NCI-H2029 treated with DMSO at 0.1 percent for 48 hours (cell line): ENCODE measurements around the gene HDAC8.

ENCODE experiments used
- DNase-seq: peaks from one replicate; lab custom pipeline; 2025; lab: John Stamatoyannopoulos, UW

Gene HDAC8

DNA sequence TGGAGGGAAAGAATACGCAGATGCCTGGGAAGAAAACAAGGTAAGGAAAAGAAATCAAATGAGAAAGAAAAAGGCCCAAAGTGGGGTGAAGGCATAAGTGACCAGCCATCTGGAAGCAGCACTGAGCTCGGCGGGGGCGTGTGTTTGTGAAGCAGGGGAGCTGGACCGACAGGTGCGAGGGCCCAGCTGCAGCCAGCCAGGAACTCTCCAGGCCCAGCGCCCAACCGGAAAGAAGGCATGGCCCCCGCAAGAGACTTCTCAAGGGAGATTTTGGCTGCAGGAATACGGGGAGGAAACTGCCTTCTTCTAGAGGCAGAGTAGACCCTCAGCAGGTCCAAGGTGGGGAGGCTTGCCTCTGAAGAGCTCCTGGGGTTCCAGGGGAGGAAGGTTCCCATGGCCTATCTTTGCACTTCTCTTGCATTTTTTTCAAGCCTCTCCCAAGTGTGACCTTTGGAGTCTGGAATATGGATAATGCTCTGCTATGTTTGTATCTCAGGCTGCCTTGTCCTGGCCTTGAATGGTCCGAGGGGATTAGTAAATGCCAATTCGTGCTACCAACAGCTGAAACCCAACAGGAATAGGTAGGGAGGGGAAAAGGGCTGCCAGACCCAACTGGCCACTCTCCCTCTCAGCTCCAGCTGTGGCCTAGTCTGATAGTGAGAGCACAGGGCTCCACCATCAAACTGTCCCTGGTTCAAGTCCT is 256.1 kb downstream of the HDAC8 start:
- DNase-seq, result no peak

DNA sequence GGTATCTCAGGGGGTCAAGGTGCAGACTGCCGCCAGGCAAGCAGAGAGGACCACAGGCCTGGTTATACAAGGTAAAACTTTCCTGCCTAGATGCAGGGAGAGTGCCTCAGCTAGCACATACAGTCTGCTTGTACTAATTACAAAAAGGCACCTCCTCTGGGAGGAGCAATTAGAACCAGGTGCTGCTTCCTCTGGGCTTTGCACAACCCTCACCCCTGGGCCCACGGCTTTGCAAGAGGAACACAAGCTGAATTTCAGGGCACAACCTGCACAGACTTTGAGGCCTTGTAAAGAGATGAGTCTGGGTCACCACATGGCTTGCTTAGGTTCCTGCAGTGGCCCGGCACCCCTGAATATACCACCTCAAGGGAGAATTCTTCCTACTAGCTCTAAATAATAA is 257.8 kb downstream of the HDAC8 start:
- no peak for DNase-seq

DNA sequence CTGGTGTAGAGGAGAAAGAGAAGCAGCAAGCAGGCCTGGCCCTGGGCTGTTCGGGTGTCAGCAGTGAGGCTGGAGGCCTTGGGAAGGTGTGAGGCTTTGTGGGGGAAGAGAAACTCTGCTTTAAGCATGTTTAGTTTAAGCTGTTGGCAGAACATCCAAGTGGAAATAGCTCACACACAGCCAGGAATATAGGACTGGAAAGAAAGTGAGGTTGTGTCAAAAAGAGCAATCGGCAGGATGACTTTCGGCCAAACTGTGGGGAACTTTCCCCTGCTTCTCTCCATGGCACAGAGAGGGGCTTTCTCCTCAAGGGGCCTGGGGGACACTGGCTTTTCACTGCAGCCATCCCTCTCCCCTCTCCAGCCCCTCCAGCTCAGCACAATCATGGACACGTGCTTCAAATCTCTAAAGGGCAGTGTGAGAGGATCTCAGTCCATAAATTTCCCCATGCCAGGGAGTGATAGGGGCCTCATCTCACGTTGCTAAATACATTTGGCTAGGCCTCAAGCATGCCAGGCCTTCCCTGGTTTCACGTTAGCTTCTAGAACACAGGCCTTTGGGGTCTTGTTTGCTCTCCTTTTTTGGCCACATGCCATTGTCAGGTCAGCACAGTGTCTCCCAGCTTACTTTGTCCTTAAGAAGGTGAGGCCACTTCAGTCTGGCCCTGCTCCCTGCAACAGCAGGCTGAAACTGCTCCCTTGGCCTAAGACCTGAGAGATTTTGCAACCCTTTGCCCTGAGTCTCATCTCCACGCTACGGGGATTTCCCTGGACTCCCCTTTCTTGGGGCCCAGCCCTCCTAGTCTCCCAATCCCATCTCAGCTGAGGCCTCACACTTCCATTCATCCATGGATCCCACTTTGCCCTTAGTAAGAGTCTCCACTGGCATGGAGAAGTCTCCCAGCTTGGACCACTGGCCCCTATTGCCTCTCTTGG is 258.7 kb downstream of the HDAC8 start:
- DNase-seq, result no peak

DNA sequence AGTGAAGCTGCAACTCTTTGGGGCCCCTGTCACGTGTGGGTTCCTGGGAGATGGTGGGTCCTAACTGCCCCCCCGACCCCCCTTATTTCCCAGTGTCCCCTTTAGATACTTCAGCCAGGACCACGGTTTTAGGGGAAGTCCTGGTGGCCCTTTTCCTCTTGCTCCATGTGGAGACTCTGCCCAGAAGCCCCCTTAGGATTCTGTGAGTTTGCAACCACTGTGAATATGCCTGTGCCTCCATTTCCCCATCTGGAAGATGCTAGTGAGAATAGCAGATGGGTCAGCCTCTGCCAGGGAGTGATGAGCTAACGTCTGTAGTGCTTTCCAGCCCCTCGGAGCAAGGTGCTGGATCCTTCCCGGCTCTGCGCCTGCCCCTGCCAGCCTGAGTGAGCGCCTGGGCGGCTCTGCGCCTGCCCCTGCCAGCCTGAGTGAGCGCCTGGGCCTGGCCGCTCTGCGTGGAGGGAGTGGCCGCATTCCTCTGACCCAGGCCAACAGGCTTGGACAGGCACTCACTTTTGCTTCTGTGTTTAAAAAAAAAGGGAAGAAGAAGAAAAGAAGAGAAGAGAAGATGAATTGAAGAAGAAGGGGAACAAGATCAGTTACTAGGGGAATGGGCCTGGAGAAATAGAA is 260.2 kb downstream of the HDAC8 start:
- DNase-seq, result no peak

DNA sequence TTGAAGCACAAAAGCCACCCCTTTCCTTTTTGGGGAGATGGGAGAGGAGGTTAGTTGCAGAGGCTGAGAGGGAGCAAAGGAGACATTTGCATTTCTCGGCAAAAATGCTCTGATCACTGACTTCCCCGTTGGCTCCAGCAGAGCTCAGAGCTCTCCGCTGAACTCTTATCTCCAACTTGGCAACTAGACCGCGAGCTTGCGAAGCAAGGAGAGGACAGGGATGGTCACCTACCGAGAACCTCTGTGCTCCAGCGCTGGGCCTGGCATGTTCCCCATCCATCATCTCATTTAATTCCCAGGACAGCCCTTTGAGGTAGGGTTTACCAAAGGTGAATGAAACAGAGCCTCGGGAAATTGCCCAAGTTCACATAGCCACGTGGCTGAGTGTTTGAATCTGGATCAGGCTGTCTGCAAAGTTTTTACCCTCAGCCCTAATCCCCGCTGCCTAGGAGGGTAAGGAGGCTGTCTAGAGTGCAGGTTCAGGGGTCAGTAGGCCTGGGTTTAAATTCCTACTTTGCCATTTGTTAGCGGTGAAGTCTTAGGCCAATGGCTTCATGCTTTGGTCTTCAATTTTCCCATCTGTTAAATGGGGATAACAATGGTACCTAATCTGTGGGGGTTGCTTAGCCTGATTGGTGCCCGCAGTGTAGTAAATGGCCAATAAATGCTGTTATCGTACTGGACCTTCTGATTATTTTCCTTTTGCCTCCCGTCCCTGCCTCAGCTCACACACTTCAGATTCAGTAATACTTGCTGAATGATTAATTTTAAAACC is 263.2 kb downstream of the HDAC8 start:
- no peak for DNase-seq

DNA sequence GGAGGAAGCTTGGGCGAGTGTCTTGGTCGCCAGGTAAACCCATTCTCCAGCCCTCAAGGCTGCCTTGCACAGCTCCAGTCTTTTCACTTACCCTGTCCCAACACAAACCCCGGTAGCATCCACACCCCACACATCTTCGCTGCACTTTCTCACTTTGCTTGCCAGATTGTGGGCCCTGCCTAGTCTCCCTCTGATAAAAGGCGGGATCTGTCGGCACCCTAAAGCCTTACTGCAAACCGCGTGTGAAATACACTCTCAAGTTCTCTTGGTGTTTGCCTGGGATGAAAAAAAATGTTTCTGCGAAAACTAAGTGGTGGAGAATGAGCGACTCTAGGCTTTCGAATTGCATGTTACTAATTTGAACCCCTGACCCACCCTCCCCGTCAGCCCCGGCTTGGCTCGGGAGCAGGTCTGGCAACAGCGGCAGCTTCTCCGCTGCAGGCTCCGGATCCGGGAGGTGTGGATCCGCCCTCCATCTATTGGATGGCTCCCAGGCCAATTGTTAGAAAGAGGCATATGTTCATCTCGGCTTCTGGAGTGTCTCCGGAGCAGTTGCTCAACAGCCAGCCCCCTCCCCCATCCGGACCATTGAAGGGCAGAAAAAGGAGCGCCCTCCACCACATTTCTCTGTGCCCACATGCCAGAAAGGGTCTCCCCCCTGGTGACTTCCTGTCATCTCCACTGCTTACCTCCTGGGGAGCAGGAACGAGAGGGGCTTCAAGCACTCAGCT is 263.9 kb downstream of the HDAC8 start:
- peak; percentile 9 for DNase-seq

DNA sequence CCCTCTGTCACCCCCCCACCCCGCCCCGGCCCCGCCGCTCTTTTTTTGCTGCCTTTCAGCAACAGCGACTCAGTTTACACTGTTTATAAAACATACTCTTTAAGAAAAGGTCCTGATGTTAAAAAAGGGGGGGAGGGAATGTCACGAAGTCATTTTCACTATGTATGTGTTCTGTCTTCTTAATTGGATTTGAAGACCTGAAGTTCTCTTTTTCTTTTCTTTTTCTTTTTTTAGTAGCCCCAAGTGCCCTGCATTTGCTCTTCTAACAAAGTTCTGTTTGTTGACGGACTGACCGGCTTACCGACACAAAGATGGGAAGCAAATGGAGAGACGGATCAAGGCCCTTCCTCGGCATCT is 264.5 kb downstream of the HDAC8 start:
- DNase-seq, result no peak

DNA sequence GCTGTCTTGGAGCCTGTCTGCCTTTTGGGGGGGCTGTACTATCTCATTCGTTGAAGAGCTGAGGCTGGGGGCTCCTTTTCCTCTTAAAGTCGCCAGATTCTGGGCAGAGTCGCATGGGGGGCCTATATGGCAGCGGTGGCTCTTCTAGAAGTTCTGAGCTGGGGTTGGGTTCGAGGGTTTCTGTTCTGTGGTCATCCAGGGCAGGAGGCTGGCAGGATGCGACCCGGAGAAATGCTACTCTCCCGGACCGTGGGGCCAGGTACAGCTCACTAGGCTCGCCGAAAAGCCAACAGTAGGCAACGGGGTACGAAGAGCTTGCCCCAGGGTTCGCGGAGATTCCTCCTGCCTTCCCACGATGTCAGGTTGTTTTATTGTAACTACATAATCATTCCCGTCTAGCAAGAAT is 265.0 kb downstream of the HDAC8 start:
- no peak for DNase-seq

DNA sequence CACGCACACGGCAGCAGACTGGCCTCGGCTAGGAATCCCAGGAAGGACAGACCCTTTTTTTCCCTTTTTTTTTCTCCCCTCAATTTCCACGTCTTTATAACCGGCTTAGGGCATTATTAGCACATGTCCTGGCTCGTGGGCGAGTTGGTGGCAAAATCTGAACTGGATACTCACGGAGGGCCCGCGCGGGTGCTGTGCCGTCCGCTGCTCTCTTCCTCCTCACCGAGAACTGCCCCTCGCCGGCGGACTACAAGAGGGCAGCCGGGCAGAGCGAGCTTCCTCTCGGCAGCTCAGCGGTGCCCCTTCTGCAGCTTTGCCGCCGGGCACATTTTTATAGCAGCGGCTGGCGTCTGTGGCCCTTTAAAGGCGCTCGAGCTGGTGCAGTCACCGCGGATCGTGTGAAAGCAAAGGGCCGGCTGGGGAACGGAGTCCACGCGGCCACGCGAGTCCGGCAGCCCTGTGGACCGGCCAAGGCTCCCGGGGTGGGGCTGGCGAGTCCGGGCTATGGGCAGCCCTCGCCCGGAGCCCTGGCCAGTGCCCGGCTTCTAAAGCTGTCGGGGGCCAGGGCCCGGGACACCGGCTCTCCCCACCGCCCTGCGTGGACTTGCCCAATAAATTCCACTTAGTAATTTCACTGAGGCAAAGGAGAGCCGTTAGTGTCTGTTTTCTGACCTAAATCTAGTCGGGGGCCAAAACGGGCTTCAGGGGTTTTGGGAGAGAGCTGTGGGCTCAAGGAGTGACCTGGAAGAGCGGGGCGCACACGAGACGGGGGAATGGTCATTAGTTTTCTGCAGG is 265.6 kb downstream of the HDAC8 start:
- DNase-seq, result peak; percentile 14

DNA sequence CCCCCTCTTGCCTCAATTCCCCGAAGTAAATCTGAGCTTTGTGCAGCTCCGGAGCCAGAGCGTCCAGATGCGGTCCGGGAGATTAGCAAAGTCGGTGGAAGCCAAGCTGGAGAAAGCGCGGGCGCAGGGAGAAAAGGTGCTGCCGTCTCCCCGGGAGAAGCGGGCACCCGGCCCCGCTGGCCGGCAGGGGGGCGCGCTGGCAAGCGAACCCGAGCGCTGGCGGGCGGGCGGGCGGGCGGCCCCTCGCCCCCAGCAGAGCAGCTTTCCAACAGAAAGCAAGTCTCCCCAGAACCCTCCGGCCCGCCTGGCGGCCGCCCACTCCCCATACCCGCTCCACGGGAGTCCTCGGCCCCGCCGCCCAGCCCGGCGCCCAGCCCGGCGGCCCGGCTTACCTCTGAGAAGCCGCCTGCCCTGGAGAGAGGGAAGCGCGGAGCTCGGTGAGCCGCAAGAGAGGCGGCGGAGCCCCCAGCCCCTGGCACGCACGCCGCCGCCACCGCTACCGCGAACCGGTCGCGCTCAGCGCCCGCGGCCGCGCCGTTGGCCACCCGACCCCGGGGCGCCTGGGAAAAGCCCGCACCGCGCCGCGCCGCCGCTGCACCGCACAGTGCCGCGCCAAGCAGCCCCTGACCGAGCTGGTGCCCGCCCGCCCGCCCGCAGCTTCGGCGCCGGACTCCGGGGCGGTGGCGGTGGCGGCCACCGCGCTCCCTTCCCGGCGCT is 266.4 kb downstream of the HDAC8 start:
- no peak for DNase-seq

DNA sequence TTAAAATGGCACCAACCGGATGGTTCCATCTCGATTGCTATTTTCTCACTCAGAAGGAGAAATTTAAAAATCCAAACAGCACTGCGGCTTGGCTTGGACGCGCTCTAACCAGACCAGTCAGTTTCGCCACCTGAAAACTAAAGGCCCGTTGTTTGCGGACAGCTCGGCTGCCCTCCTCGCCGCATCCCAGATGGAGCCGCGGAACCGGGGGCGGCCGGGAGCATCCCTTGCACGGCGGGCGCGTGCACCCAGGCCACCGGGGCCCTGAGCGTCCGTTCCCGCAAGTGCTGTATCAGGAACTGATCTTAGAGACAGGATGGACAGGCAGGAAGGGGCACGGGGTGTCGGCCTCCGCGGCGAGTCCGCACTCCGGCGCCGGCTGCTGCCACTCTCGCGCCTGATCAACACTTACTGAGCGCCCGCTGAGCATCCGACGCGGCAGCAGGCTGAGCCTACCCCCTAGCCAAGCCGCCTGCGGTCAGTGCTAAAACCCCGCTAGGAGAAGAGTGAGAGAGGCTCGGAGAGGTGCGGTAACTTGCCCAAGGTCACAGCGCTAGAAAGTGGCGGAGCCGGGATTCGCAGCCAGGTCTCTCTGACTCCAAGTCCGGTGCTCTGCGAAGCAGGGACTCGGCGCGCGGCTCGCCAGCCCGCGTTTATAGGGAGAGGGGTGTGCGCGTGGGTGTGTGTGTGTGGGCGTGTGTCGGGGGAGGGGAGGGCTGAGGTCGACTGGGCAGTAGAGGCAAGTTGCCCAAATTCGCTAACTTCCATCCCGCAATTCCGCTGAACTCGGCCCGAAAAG is 267.2 kb downstream of the HDAC8 start, which contains the start of gene CITED1:
Gene CITED1 (minus strand): TSS at position 629 of the 799 bp plus-strand sequence. CDS start 3,045 bp downstream, outside the sequence.
- no peak for DNase-seq

DNA sequence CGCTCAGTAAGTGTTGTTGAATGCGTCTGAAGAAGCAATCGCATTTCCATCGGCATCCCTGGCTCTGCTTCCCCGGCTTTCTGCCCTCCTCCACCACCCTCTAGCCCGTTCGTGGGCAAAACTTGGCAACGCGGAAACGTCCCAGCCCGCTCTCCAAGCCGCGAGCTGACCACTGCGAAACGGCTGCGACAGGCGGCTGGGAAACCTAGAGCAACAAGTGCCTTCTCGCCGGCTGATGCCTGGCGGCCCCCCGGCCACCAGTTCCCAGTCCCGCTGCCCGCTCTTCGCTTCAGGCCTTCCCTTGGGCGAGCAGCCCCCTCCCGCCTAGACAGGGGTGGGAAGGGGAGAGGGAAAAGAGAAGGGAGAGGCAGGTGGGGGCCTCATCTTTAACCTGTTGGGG is 267.8 kb downstream of the HDAC8 start:
- no peak for DNase-seq

DNA sequence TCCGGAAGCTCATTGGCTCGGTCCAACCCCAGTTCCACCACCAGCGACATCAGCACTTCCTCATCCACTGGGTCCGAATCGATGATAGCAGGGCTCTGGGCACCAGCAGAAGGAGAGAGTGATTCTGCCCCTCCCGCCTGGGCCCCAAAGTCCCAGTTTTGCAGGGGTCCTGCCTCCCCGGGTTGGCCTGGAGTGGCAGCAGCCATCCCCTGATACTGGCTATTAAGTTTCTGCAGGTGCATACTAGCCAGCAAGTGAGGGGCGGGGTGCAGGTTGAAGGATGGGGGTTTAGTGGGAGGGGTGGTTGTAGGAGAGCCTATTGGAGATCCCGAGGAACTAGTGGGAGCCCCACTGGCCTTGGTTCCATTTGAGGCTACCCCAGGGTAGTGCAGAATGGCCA is 270.9 kb downstream of the HDAC8 start:
- DNase-seq, result no peak

DNA sequence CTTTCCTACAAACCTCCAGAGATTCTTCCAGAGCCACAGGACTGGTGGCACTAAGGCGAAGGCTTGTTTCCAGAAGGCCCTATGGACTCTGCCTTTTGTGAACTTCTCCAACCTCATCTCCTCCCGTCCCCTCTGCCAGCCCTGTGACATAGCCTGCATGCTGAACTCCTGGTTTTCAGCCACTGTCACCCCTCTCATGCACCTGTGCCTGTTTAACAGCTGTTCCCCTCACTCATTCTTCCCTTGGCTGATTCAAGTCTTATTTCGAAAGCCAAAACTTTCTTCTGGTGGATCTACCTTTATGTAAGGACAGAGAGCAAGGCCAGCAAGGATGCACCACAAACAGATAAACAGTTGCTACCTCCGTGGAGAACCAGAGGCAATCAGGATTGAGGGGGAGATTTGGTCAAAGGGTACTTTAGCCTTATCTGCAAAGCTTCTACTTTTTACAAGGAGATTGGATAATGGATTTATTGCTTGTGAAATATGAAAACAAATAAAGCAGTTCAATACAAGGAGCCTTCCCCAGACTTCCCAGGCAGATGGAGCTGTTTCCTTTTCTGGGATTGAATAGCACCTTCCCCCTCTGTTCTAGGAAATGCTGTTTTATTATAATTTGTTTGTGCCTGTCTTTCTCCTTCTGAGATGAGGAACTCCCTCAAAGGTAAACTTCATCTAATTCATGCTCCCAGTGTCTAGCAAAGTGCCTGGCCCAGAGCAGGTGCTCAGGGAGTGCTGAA is 272.6 kb downstream of the HDAC8 start:
- no peak for DNase-seq

DNA sequence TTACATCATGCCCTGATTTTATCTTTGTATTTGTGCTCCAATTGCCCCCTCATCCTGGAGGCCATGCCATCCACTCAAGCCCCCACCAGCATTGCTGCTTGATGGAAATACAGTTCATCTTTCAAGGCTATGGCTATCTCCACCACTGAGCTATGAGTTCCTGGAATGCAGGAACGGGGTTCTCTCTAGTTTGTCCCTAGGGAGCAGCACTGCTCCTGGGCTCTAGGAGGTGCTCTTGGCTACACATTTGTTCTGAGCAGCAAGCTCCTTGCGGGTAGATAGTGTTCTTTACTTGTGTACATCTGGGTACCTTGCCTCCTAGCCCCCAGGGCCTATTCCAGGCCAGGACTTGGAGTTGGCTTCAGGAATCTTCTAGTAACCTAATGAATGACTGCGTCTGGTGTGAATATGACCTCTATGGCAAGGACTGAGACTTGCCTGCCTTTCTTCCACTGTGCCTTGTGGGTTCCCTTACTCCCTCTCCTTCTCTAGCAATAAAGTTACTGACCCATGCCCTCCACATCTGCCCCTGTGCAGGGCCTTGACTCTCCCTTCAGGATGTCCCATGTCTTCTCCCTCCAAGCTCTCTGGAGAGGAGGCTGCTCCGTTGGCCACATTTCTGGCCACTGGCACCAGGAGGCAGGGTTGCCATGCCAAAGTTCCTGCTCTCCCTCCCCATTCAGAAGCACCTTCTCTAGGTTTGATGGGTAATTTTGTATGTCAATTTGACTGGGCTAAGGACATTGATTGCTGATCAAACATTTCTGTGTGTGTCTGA is 274.5 kb downstream of the HDAC8 start:
- DNase-seq, result no peak

DNA sequence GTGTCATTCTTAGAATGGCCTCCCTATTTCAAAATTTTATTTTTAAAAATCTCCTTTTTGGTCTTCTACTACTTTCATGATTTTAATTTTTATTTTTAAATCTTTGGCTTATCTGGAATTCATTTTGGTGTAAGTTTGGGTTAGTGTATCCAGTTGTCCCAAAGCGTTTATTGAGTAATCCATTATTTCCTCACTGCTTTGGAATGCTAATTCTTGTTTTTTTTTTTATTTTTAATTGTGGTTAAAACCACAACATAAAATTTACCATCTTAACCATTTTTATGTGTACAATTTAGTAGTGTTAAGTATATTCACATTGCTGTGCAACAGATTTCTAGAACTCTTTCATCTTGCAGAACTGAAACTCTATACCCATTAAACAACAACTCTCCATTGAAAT is 275.7 kb downstream of the HDAC8 start:
- no peak for DNase-seq

DNA sequence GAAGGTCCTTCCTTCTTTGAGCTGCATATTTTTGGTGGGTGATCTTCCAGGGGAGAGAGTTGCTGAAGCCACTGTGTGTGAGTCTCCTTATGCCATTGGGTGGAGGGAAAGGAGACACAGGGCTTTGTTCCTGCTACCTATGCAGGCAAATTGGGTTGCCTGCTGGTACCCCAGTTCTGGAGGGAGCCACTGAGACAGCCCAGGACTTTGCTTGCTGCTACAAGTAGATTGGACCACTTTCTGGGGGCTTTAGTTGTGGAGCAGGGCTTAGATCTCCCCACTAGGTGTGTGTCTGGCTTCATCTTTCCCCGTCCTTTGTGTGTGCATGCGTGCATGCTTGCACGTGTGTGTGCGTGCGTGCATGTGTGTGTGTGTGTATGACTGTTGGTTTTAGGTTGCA is 276.9 kb downstream of the HDAC8 start:
- no peak for DNase-seq

DNA sequence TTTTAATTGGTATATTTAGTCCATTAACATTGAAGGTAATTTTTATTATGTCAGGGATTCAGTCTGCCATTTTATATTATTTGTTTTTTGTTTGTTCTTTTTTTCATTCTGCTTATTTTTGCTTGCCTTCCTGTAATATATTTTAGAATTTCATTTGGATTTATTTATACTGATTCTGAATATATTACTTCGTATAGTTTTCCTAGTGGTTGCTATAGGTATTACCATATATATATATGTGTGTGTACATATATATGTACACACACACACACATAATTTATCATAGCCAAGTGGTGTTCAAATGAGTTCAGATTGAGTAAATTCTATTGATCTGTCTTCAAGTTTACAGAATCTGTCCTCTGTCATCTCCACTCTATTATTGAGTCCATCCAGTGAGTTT is 278.1 kb downstream of the HDAC8 start:
- DNase-seq, result no peak
